Transverse colon (tissue), 4 donors: ENCODE results near the gene ITGA4. TPM values are rescaled to one million over a fixed set of nuclear protein-coding genes. Genes with fewer than 3 reads are reported as not detected.

Source experiments
- DNase-seq: peaks from one replicate; pipeline ENCODE4 v3.0.0-alpha.2; 2019
- H3K27ac ChIP-seq, 4 donors: fragments of 200-600 bp; sonication (generic); 2 replicates each; pipeline ENCODE4 v1.5.1; 2016 to 2018; ENCODE audit warnings: inconsistent platforms in 4 of 4
- H3K27me3 ChIP-seq: fragments of 200-600 bp; sonication (generic); 2 replicates; pipeline ENCODE4 v1.5.1; 2017; ENCODE audit warnings: inconsistent platforms
- H3K36me3 ChIP-seq, 4 donors: fragments of 200-600 bp; sonication (generic); 2 replicates each; pipeline ENCODE4 v1.5.1; 2017 to 2019; ENCODE audit warnings: inconsistent platforms in 4 of 4
- H3K4me1 ChIP-seq, 4 donors: fragments of 200-600 bp; sonication (generic); 2 replicates each; pipeline ENCODE4 v1.5.1; 2017 to 2020; ENCODE audit warnings: inconsistent platforms in 4 of 4
- H3K4me3 ChIP-seq, 4 donors: fragments of 200-600 bp; sonication (generic); 1 replicate in 1 of 4; 2 replicates in 3 of 4; pipeline versions ENCODE4 v1.5.1 to v1.6.1; 2017 to 2019; ENCODE audit warnings: inconsistent platforms in 4 of 4
- H3K9me3 ChIP-seq, 2 donors: fragments of 200-600 bp; sonication (generic); 2 replicates each; pipeline ENCODE4 v1.5.1; 2017 to 2019; ENCODE audit warnings: inconsistent platforms in 2 of 2
- CTCF ChIP-seq, 5 experiments: fragments of 200-600 bp in 3 of 5; fragments of 450-650 bp in 2 of 5; sonication (generic) in 3 of 5; IDR thresholded peaks; 1 replicate in 2 of 5; 2 replicates in 3 of 5; pipeline ENCODE4 v1.5.1; 2016 to 2017; ENCODE audit warnings: antibody characterized with exemption in 5 of 5, inconsistent platforms in 3 of 5, mild to moderate bottlenecking in 2 of 5, moderate library complexity in 1 of 5
- EP300 ChIP-seq: sonication (generic); formaldehyde crosslinking; IDR thresholded peaks from one replicate; pipeline ENCODE4 v1.6.1; 2017; ENCODE audit warnings: antibody characterized with exemption, low read depth
- POLR2A ChIP-seq: fragments of 450-650 bp; IDR thresholded peaks from one replicate; pipeline ENCODE4 v1.6.1; 2016; ENCODE audit warnings: antibody characterized with exemption, mild to moderate bottlenecking, moderate library complexity
- POLR2AphosphoS5 ChIP-seq, 3 donors: sonication (generic); formaldehyde crosslinking; IDR thresholded peaks; one replicate each; pipeline ENCODE4 v1.6.1; 2016; ENCODE audit warnings: antibody characterized with exemption in 3 of 3
- WGBS, 2 donors: methylation state at CpG; one replicate each; pipeline ENCODE4 v1.1.5; 2018; ENCODE audit warnings: low coverage in 1 of 2; 5-methylcytosine and 5-hydroxymethylcytosine counted together
- in situ Hi-C, 4 donors: fragments of 200-750 bp; cut with MboI; loops; one replicate each; pipeline versions ENCODE4 v1.15.0 to v1.15.1; 2017; ENCODE audit warnings: low sequenced_read_pairs in 3 of 4, low pct_ligation_motif_present in 1 of 4, low pct_unique_long_range_greater_than_20kb in 1 of 4
- intact Hi-C: fragments of 100-400 bp; cut with DNase I; formaldehyde crosslinking; loops from one replicate; pipeline ENCODE4 v1.15.1; 2023; ENCODE audit warnings: low total_unique reads
- total RNA-seq, 4 donors: library from RNA; depleted of rRNA; stranded (reverse); fragments of >200 nt; gene quantifications; one replicate each; pipeline ENCODE4 v1.1.0, GENCODE V29; 2016

ITGA4 gene
- total RNA-seq, 4 donors from 2014 or later, result 1.1 to 30.8 (median 5.1) TPM

DNA sequence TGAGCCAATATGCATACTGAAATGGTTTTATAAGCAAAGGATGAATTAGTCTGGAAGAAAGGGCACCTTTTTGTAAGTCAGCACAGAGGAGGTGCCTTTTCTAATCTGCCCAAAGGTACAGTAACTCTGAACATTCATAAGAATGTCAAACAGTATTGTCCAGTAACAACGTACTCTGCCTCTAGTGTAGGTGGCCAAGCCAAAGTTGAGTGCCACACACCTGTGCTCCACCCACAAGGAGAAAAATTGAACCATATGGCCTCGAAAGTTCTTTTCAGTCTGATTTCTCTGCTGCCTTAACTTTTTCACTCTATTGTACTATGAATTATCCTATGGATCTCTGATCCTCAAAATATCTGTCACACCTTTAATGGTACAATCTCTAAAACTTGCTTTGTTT lies 112.9 kb downstream of the ITGA4 start:
- Histone ChIP-seq H3K9me3 (no peaks in the 10 kb centered on the region), H3K4me3 (no peak overlapping the region), H3K36me3 (no peaks in the 10 kb centered on the region), H3K27ac (no peak overlapping the region), H3K27me3 (no peaks in the 10 kb centered on the region), H3K4me1 (no peaks in the 10 kb centered on the region)
- WGBS, 2 donors, result 40 to 85% methylated on average over 1 to 2 of the region's 2 CpGs
- in situ Hi-C loops, result loop anchor here in 2 of 4 donors (10.0 kb wide), 1 partner anchor 145 kb away; no protein-coding TSS in a partner anchor
- TF ChIP-seq CTCF (IDR thresholded peaks at IDR 0.05) (no peak), POLR2AphosphoS5 (IDR thresholded peaks at IDR 0.05) (no peak), POLR2A (no peak), EP300 (no peak)
- intact Hi-C loops, result no loop called here
- DNase-seq, result no peak

- WGBS, 2 donors, result 69 to 86% methylated on average over 4 of the region's 4 CpGs
- intact Hi-C loops, result no loop called here
- no peaks in the 10 kb centered on the region for H3K27me3 ChIP-seq
Observed at GRCh38 chr2:181570833-181571661, 113.9 kb downstream of the ITGA4 start.

DNA sequence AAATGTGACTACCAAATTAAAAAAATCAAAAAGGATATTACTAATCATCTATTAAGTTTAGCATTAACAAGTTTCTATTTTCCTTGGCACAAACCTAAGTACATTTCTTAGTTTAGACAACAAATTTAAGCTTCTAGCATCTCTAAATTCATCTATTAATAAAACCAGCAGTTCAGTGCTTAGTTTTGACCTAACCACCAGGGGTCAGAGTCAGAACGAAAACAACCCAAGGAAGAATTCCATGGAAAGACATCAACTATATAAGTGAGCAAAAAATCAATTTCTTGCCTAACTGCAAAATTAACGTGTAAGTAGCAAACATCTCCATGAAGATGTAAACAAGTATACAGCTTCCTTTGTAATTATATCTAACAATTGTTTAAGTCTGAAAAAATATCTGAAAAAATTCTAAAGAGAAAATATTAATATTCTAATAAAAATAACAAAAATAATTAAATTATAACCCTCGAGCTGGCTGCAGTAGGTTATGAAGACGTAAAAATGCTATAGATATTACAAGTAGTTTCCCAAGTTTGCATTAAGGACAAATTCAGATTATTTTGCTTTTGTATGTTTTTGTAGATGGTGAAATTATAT lies 116.1 kb downstream of the ITGA4 start:
- intact Hi-C loops, result no loop called here
- Histone ChIP-seq H3K4me1 (no peaks in the 10 kb centered on the region), H3K36me3 (no peaks in the 10 kb centered on the region), H3K27ac (no peak overlapping the region), H3K9me3 (no peaks in the 10 kb centered on the region), H3K27me3 (no peaks in the 10 kb centered on the region), H3K4me3 (no peak overlapping the region)
- 40 to 42% methylated on average over 4 of the region's 4 CpGs for WGBS, 2 donors
- TF ChIP-seq CTCF (IDR thresholded peaks at IDR 0.05), result peak in 3 of 5 experiments; percentile 16 to 22 (median 21)
- TF ChIP-seq POLR2A, result no peak
- no peak for TF ChIP-seq EP300
- no peak for TF ChIP-seq POLR2AphosphoS5 (IDR thresholded peaks at IDR 0.05)
- DNase-seq, result no peak
- in situ Hi-C loops, result loop anchor here in 2 of 4 donors (10.0 kb wide), 1 partner anchor 142 kb away; no protein-coding TSS in a partner anchor

More at GRCh38 chr2:181570833-181571661, 113.9 kb downstream of the ITGA4 start:
- Histone ChIP-seq H3K4me3 (no peak overlapping the region), H3K9me3 (no peaks in the 10 kb centered on the region), H3K36me3 (no peaks in the 10 kb centered on the region), H3K27ac (no peak overlapping the region), H3K4me1 (no peaks in the 10 kb centered on the region)
- DNase-seq, result no peak
- in situ Hi-C loops, result loop anchor here in 2 of 4 donors (10.0 kb wide), 1 partner anchor 144 kb away; no protein-coding TSS in a partner anchor
- TF ChIP-seq POLR2AphosphoS5 (IDR thresholded peaks at IDR 0.05), result no peak
- TF ChIP-seq POLR2A, result no peak
- TF ChIP-seq CTCF (IDR thresholded peaks at IDR 0.05), result peak in 1 of 5 experiments; percentile 5
- TF ChIP-seq EP300, result no peak

- in situ Hi-C loops (loop anchor here in 2 of 4 donors (10.0 kb wide), 1 partner anchor 140 kb away; no protein-coding TSS in a partner anchor), intact Hi-C loops (no loop called here)
- DNase-seq, result no peak
- no peaks in the 10 kb centered on the region for H3K36me3 ChIP-seq
- WGBS, 2 donors, result 80 to 87% methylated on average over 4 to 7 of the region's 7 CpGs
- no peaks in the 10 kb centered on the region for H3K9me3 ChIP-seq
- TF ChIP-seq CTCF (IDR thresholded peaks at IDR 0.05) (no peak), POLR2AphosphoS5 (IDR thresholded peaks at IDR 0.05) (no peak), POLR2A (no peak), EP300 (no peak)
- H3K27ac ChIP-seq, result no peak overlapping the region
- no peak overlapping the region for H3K4me3 ChIP-seq
- no peaks in the 10 kb centered on the region for H3K27me3 ChIP-seq
- H3K4me1 ChIP-seq, result no peaks in the 10 kb centered on the region
Observed at GRCh38 chr2:181574321-181574720, 117.1 kb downstream of the ITGA4 start.
